CD4-positive, alpha-beta T cell (primary cell): ENCODE results near the gene CD19. TPM values are rescaled to one million over a fixed set of nuclear protein-coding genes. Genes with fewer than 3 reads are reported as not detected.

Experiments
- ATAC-seq: fragments of 200-7000 bp; cut with Tn5 transposase; one replicate; pipeline ENCODE4 v1.10.0; 2022; ENCODE audit warnings: mild to moderate bottlenecking; ENCODE audit not compliant: poor library complexity
- CTCF ChIA-PET: fragments of 350-600 bp; sonication (Branson Sonifier 250); formaldehyde crosslinking; loops from one replicate; lab custom pipeline; 2021; ENCODE audit warnings: antibody characterized with exemption, inconsistent platforms; lab: Charles Lee
- POLR2A ChIA-PET: fragments of 350-600 bp; sonication (Branson Sonifier 250); formaldehyde crosslinking; loops from one replicate; lab custom pipeline; 2021; ENCODE audit warnings: antibody characterized with exemption, inconsistent platforms; lab: Charles Lee
- DNase-seq, 14 experiments: peaks; one replicate each; pipeline ENCODE4 v3.0.0-alpha.2; 2013 to 2020; ENCODE audit warnings: mixed read lengths in 2 of 14
- H3K27ac ChIP-seq, 2 donors: one replicate each; pipeline versions ENCODE4 v1.5.1 to v1.7.0; 2013; ENCODE audit warnings: low read length in 2 of 2, low read depth in 1 of 2, mild to moderate bottlenecking in 1 of 2
- H3K27me3 ChIP-seq, 2 experiments: 1 replicate in 1 of 2; 2 replicates in 1 of 2; pipeline versions ENCODE4 v1.6.1 to v1.7.0; 2013; ENCODE audit warnings: low read length in 2 of 2, control low read depth in 1 of 2, mild to moderate bottlenecking in 1 of 2, moderate library complexity in 1 of 2; ENCODE audit not compliant: insufficient read depth in 2 of 2, control insufficient read depth in 1 of 2
- H3K36me3 ChIP-seq: one replicate; pipeline ENCODE4 v1.6.1; 2013; ENCODE audit warnings: low read length, control low read depth; ENCODE audit not compliant: insufficient read depth
- H3K4me1 ChIP-seq: one replicate; pipeline ENCODE4 v1.6.1; 2013; ENCODE audit warnings: low read length, control low read depth; ENCODE audit not compliant: insufficient read depth
- H3K4me3 ChIP-seq: one replicate; pipeline ENCODE4 v1.5.1; 2013; ENCODE audit warnings: mild to moderate bottlenecking, low read length, moderate library complexity
- H3K9me3 ChIP-seq, 2 experiments: 1 replicate in 1 of 2; 2 replicates in 1 of 2; pipeline versions ENCODE4 v1.6.1 to v1.7.0; 2013; ENCODE audit warnings: low read length in 2 of 2, mild to moderate bottlenecking in 2 of 2, control low read depth in 1 of 2, moderate library complexity in 1 of 2; ENCODE audit not compliant: control insufficient read depth in 1 of 2, insufficient read depth in 1 of 2
- H3K27ac Mint-ChIP-seq: one replicate; pipeline ENCODE4 v1.8.0; 2020; ENCODE audit warnings: mixed read lengths
- H3K27me3 Mint-ChIP-seq: one replicate; pipeline ENCODE4 v1.8.0; 2021; ENCODE audit warnings: mixed read lengths
- H3K36me3 Mint-ChIP-seq: one replicate; pipeline ENCODE4 v1.8.0; 2021; ENCODE audit warnings: low read depth, mixed read lengths
- H3K4me1 Mint-ChIP-seq: one replicate; pipeline ENCODE4 v1.8.0; 2021; ENCODE audit warnings: low read depth, mixed read lengths
- H3K4me3 Mint-ChIP-seq: one replicate; pipeline ENCODE4 v1.8.0; 2020; ENCODE audit warnings: mild to moderate bottlenecking, mixed read lengths
- H3K9me3 Mint-ChIP-seq: one replicate; pipeline ENCODE4 v1.8.0; 2020; ENCODE audit warnings: mixed read lengths
- CTCF ChIP-seq: fragments of 200-600 bp; IDR thresholded peaks from one replicate; pipeline ENCODE4 v1.8.0; 2022; ENCODE audit warnings: antibody characterized with exemption, mild to moderate bottlenecking
- intact Hi-C, 2 experiments: fragments of 100-400 bp; cut with DNase I in 1 of 2; cut with micrococcal nuclease in 1 of 2; formaldehyde crosslinking; loops; one replicate each; pipeline versions ENCODE4 v1.15.1 to v1.9.0; 2023 to 2025; cut with DNase I, micrococcal nuclease
- total RNA-seq, 174 experiments: library from RNA in 2 of 174; stranded (reverse) in 2 of 174; gene quantifications; one replicate each; pipeline ENCODE4 v1.2.3 and lab custom pipeline; 2021 to 2026

Gene CD19
- total RNA-seq, 2 experiments from 2014 or later, result 0.14 to 0.27 TPM

GRCh38 chr16:28927815-28928214 is 4.0 kb upstream of the CD19 start:
- Mint-ChIP-seq H3K27ac (peak overlapping the region; percentile 10), H3K4me3 (peak overlapping the region; percentile 14), H3K27me3 (no peaks in the 10 kb centered on the region), H3K4me1 (peaks cover 27% of the 10 kb centered on the region), H3K9me3 (no peaks in the 10 kb centered on the region), H3K36me3 (peaks cover 29% of the 10 kb centered on the region)
- no peak for TF ChIP-seq CTCF
- DNase-seq, result no peak
- CTCF ChIA-PET, result interaction anchor here (0.8 to 8.3 kb wide), 2 partner anchors 17 to 57 kb away, joined by 3 to 34 read pairs; partner anchors contain the start of gene LAT
- no peaks in the 10 kb centered on the region for H3K36me3 ChIP-seq
- intact Hi-C loops, result loop anchor here (2.0 to 5.0 kb wide), 2 partner anchors 17 to 81 kb away; partner anchors contain the start of gene TUFM (in 1 of the 2)
- no peak overlapping the region for H3K27ac ChIP-seq
- POLR2A ChIA-PET, result interaction anchor here (0.6 to 3.7 kb wide), 2 partner anchors 17 to 105 kb away, joined by 3 to 13 read pairs; partner anchors contain the start of gene ATXN2L
- H3K27me3 ChIP-seq, result no peaks in the 10 kb centered on the region
- H3K4me1 ChIP-seq, result peaks cover 23% of the 10 kb centered on the region
- H3K4me3 ChIP-seq, result no peak overlapping the region
- H3K9me3 ChIP-seq, result no peaks in the 10 kb centered on the region
- ATAC-seq, result no peak

- peaks cover 17% of the 10 kb centered on the region for H3K4me1 ChIP-seq
- DNase-seq (no peak), ATAC-seq (no peak)
- H3K4me3 Mint-ChIP-seq, result no peak overlapping the region
- TF ChIP-seq CTCF, result no peak
- CTCF ChIA-PET, result interaction anchor here (8.3 kb wide), 1 partner anchor 15 kb away, joined by 34 read pairs; no protein-coding TSS in a partner anchor
- no peak overlapping the region for H3K27ac ChIP-seq
- intact Hi-C loops, result no loop called here
- H3K27me3 Mint-ChIP-seq, result no peaks in the 10 kb centered on the region
- H3K36me3 Mint-ChIP-seq, result peaks cover 9% of the 10 kb centered on the region
- H3K4me3 ChIP-seq, result no peak overlapping the region
- POLR2A ChIA-PET, result no interaction called here
- H3K9me3 Mint-ChIP-seq, result no peaks in the 10 kb centered on the region
- H3K27me3 ChIP-seq, result no peaks in the 10 kb centered on the region
- H3K4me1 Mint-ChIP-seq, result peaks cover 19% of the 10 kb centered on the region
- peak overlapping the region; percentile 49 for H3K27ac Mint-ChIP-seq
- no peaks in the 10 kb centered on the region for H3K9me3 ChIP-seq
- H3K36me3 ChIP-seq, result no peaks in the 10 kb centered on the region
These were observed 1.6 kb upstream of the CD19 start for GRCh38 chr16:28930203-28930602.

- Histone ChIP-seq H3K36me3 (no peaks in the 10 kb centered on the region), H3K4me3 (no peak overlapping the region), H3K9me3 (no peaks in the 10 kb centered on the region), H3K4me1 (peaks cover 13% of the 10 kb centered on the region), H3K27me3 (no peaks in the 10 kb centered on the region), H3K27ac (no peak overlapping the region)
- intact Hi-C loops, result no loop called here
- Mint-ChIP-seq H3K4me1 (peaks cover 19% of the 10 kb centered on the region), H3K4me3 (no peak overlapping the region), H3K9me3 (no peaks in the 10 kb centered on the region), H3K27ac (peak overlapping the region; percentile 49), H3K27me3 (no peaks in the 10 kb centered on the region), H3K36me3 (peaks cover 5% of the 10 kb centered on the region)
- ATAC-seq, result no peak
- ChIA-PET POLR2A (interaction anchor here (0.7 kb wide), 1 partner anchor 56 kb away, joined by 3 read pairs; no protein-coding TSS in a partner anchor), CTCF (interaction anchor here (8.3 kb wide), 1 partner anchor 14 kb away, joined by 34 read pairs; no protein-coding TSS in a partner anchor)
- DNase-seq, result peak in 2 of 14 experiments; percentile 22 to 38
- TF ChIP-seq CTCF, result no peak
These were observed 1.1 kb upstream of the CD19 start for GRCh38 chr16:28930652-28931051.
